Coronary artery (tissue), 2 donors: ENCODE measurements around the gene CA5A.

Experiments used
- DNase-seq: peaks from one replicate; pipeline ENCODE4 v3.0.0-alpha.2; 2017; ENCODE audit warnings: low spot score
- H3K27ac ChIP-seq, 2 donors: fragments of 200-600 bp; sonication (generic); one replicate each; pipeline ENCODE4 v1.5.1; 2016 to 2019
- H3K4me3 ChIP-seq: fragments of 200-600 bp; sonication (generic); 2 replicates; pipeline ENCODE4 v1.5.1; 2016; ENCODE audit warnings: mild to moderate bottlenecking, moderate library complexity
- TF ChIP-seq, protein P1 (sequence below): fragments of 200-600 bp; sonication (generic); IDR thresholded peaks from one replicate; pipeline ENCODE4 v1.5.1; 2019; ENCODE audit warnings: antibody characterized with exemption

The CA5A gene

DNA sequence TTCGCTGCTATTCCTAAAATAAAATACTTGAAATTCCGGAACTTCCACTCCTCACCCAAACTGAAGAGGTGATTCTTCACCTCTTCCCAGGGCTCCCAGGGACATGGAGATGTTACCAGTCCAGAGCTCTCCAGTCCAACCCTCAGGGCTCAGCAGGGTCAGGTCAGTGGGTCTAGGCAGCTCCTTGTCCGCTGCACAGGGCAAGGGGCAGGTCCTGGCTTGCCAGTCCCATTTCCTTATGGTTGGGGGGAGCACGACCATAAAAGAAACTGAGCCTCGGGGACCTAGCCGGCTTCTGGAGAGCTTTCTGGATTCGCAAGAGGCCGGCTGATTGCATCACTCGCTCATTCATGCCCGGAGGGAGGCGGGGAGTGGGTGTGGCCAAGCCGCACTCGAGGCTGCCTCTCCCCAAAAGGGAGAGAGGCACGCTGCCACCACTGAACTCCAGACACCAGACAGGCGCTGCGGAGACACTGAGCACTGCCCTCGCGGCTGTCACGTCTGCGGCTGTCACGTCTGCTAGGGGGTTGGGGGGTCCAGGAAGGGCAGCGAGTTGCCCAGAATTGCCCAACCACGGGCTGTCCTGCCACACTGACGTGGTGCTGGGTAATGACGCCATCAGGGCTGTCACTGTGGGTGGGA lies 82.8 kb downstream of the CA5A start:
- DNase-seq, result peak; percentile 96
- peak overlapping the region; percentile 81 for H3K27ac ChIP-seq
- peak overlapping the region; percentile 68 for H3K4me3 ChIP-seq
- TF ChIP-seq, protein P1, sequence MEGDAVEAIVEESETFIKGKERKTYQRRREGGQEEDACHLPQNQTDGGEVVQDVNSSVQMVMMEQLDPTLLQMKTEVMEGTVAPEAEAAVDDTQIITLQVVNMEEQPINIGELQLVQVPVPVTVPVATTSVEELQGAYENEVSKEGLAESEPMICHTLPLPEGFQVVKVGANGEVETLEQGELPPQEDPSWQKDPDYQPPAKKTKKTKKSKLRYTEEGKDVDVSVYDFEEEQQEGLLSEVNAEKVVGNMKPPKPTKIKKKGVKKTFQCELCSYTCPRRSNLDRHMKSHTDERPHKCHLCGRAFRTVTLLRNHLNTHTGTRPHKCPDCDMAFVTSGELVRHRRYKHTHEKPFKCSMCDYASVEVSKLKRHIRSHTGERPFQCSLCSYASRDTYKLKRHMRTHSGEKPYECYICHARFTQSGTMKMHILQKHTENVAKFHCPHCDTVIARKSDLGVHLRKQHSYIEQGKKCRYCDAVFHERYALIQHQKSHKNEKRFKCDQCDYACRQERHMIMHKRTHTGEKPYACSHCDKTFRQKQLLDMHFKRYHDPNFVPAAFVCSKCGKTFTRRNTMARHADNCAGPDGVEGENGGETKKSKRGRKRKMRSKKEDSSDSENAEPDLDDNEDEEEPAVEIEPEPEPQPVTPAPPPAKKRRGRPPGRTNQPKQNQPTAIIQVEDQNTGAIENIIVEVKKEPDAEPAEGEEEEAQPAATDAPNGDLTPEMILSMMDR, result no peak

DNA sequence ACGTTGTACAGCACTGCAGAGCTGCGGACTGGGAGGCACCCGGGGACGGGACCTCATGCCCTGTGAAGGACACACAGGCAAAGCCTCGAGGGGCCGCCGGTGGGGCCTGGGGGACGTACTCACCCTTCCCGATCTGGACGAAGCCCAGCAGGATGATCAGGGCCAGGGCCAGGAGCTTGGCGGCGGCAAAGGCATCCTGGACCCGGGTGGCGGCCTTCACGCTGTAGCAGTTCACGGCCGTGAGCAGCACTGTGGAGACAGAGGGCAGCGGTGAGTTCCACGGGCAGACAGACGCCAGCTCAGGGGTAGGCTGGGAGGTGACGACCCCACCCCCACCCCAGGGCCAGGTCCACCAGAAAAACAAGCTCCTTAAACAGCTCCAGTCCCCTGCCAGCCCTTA lies 84.7 kb downstream of the CA5A start:
- no peak for DNase-seq
- TF ChIP-seq, protein P1, result no peak
- Histone ChIP-seq H3K4me3 (no peak overlapping the region), H3K27ac (no peak overlapping the region)

DNA sequence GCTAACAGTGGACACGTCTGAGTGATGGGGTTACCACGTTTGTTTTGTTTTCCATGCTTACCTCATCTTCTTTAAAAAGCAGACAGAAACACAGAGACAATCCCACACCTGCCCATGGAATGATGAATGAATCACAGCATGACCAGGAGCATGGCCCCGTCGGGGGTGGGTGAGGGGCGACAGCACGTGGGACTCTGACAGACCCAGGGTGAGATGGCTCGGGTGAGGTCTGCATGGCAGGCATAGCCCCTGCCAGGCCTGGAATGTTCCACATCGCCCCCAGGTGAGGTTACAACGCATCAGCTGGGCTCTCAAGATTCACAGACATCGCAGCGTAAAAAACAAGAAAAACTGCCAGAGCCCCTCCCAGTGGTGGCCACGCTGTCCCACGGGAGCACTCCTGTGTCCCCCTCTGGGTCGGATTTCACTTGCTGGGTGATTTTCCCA lies 85.2 kb downstream of the CA5A start:
- no peak overlapping the region for H3K27ac ChIP-seq
- DNase-seq, result no peak

GRCh38 chr16:87850009-87851006 lies 86.0 kb downstream of the CA5A start:
- H3K27ac ChIP-seq, result no peak overlapping the region

More for the DNA sequence above, 85.2 kb downstream of the CA5A start:
- H3K4me3 ChIP-seq, result no peak overlapping the region
- TF ChIP-seq, protein P1, result no peak

DNA sequence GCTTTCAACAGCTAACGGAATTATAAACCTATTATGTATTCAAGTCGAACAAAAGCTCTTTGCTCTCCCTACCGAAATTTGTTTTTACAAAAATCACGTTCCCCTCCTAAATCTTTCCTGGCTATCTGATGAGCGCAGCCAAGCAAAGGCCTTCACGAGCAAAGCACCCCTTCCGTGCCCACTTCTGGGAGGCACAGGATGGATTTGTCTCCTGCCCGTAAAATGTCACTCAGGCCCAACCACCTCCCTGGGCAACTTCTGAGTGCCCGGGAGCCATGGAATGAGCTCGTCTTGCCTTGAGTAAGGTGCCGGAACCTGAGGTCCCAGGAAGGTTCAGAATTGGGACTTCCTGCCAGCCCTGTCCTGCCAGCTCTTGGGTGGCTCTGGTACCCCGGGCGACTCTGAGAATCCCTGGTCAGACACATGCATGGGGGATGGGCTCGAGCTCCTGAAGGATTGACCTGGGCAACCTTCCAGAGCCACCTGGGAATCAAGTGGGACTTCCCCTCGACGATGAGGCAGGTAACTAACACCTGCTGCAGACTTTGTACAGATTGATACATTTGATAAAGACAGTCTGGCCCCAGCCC lies 86.8 kb downstream of the CA5A start:
- TF ChIP-seq, protein P1, result no peak
- DNase-seq, result no peak
- H3K4me3 ChIP-seq, result no peak overlapping the region
- no peak overlapping the region for H3K27ac ChIP-seq

More at GRCh38 chr16:87850009-87851006, 86.0 kb downstream of the CA5A start:
- no peak overlapping the region for H3K4me3 ChIP-seq
- TF ChIP-seq, protein P1, result peak; percentile 90
- DNase-seq, result no peak

GRCh38 chr16:87848676-87849345 lies 87.5 kb downstream of the CA5A start:
- TF ChIP-seq, protein P1, result no peak
- H3K4me3 ChIP-seq, result no peak overlapping the region
- no peak overlapping the region for H3K27ac ChIP-seq
- DNase-seq, result no peak
